H54 (cell line): ENCODE results near the gene ZBTB38.

Experiments used
- DNase-seq: peaks from one replicate; pipeline ENCODE4 v3.0.0; 2011; ENCODE audit warnings: low spot score, mixed read lengths; ENCODE audit not compliant: insufficient read length
- FAIRE-seq: peaks from 3 replicates; lab custom pipeline; 2011; peaks lifted over from hg19 to GRCh38; lab: Jason Lieb, UNC
- POLR2A ChIP-seq: IDR thresholded peaks from 2 replicates; pipeline ENCODE4 v1.6.1; 2011; ENCODE audit warnings: low read depth, mild to moderate bottlenecking, low read length

ZBTB38 gene

DNA sequence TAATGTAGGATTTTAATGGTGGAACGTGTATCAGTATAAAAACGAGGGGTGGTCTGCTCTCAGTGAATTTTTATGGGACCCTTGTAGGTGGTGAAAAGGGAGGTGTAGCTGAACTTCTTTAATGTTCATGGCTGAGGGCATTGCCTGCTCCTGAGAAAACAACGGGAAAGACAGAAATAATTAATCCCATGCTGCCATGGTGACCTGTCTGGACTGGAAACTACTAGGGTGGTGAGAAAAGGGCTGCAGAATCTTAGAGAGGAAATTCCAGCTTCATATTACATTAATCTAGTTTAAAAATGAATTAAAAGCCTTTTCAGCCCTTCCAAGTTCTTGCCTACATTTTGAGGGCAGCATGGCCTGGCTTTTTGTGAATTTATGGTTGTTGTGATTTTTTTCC lies 47.6 kb downstream of the ZBTB38 start:
- FAIRE-seq = no peak
- no peak for DNase-seq
- no peak for TF ChIP-seq POLR2A
